Measurements from ENCODE around the gene TBC1D13. TPM values are rescaled to one million over a fixed set of nuclear protein-coding genes. Genes with fewer than 3 reads are reported as not detected.

Gene TBC1D13
- total and polyA plus RNA-seq, 2 of the 4 experiments (the other 2 are of a cell fraction): 9.1 to 26.4 TPM

- H3K9ac ChIP-seq (ENCODE audit: low read depth, low read length): no peak overlapping the region
- H3K4me2 ChIP-seq (ENCODE audit: low read depth, low read length): no peak overlapping the region
- no peak overlapping the region for H3K27ac ChIP-seq (ENCODE audit: insufficient read depth, low read length)
- H2BK5ac ChIP-seq (ENCODE audit: low read depth, low read length, poor library complexity, severe bottlenecking): no peak overlapping the region
- H3K18ac ChIP-seq (ENCODE audit: low read depth, low read length): no peak overlapping the region
- DNase-seq (no peak), ATAC-seq (ENCODE audit: low read depth) (no peak)
- no peak overlapping the region for H3K23ac ChIP-seq (ENCODE audit: low read depth, low read length)
- intact Hi-C loops (cut with micrococcal nuclease) (no loop called here), dilution Hi-C loops (cut with HindIII; ENCODE audit: low sequenced_read_pairs, unreplicated experiment) (no loop called here), in situ Hi-C loops (cut with MboI; ENCODE audit: low sequenced_read_pairs) (no loop called here)
- no peaks in the 10 kb centered on the region for H3K27me3 ChIP-seq (ENCODE audit: control insufficient read depth, insufficient read depth, low read length)
- no peak overlapping the region for H4K91ac ChIP-seq (ENCODE audit: insufficient read depth, low read depth, low read length)
- no peak overlapping the region for H2AFZ ChIP-seq (replicated peaks; ENCODE audit: low read length, poor library complexity)
- H3K4me1 ChIP-seq (ENCODE audit: control insufficient read depth, insufficient read depth, low read length): peaks cover 4% of the 10 kb centered on the region; the same call in 1 of the 2 replicates
- H2BK15ac ChIP-seq (ENCODE audit: low read depth, low read length): no peak overlapping the region
- H4K8ac ChIP-seq (ENCODE audit: low read depth in 2 of 2, low read length in 2 of 2): no peak overlapping the region
- no peak overlapping the region for H2AK5ac ChIP-seq (ENCODE audit: low read depth, low read length)
- no peak overlapping the region for H3K56ac ChIP-seq (ENCODE audit: extremely low read depth, insufficient read depth, low read length)
- H4K20me1 ChIP-seq (ENCODE audit: insufficient read depth, low read length): peaks cover 14% of the 10 kb centered on the region
- CTCF ChIA-PET: no interaction called here
- H2BK20ac ChIP-seq (ENCODE audit: low read depth, low read length): no peak overlapping the region
- H3K14ac ChIP-seq (replicated peaks; ENCODE audit: low read depth, low read length): no peak overlapping the region
- POLR2A ChIA-PET (ENCODE audit: unreplicated experiment): no interaction called here
- H4K5ac ChIP-seq (ENCODE audit: low read depth, low read length): no peak overlapping the region
- H3K9me3 ChIP-seq (ENCODE audit: control insufficient read depth, insufficient read depth, low read length): no peaks in the 10 kb centered on the region
- H3K9me1 ChIP-seq (ENCODE audit: insufficient read depth, low read length): peaks cover 9% of the 10 kb centered on the region; the same call in 1 of the 2 replicates
- WGBS, 2 experiments (ENCODE audit: extremely low coverage in 2 of 2, insufficient read length in 1 of 2): 86% methylated on average over 10 of the region's 16 CpGs; no CpG with 5 or more reads in 1 of the 2 experiments
- H2BK120ac ChIP-seq (ENCODE audit: low read depth, low read length): no peak overlapping the region
- no peak overlapping the region for H2AK9ac ChIP-seq (replicated peaks; ENCODE audit: low read depth, low read length, poor library complexity)
- peaks cover 4 to 23% of the 10 kb centered on the region in 2 experiments; a peak in 3 of 4 replicates for H3K79me1 ChIP-seq (ENCODE audit: low read depth in 1 of 2, low read length in 2 of 2)
- H3K4ac ChIP-seq (ENCODE audit: low read depth, low read length): no peak overlapping the region
- no TSS peak for BruUV-seq (replicated peaks)
- H3K4me3 ChIP-seq (ENCODE audit: insufficient read depth, low read depth, low read length): no peak overlapping the region
- peaks cover 43% of the 10 kb centered on the region for H3K36me3 ChIP-seq (ENCODE audit: control insufficient read depth, insufficient read depth, low read length)
- TF ChIP-seq CEBPB (IDR thresholded peaks at IDR 0.05; ENCODE audit: low read depth, low read length): no peak
- no peak for TF ChIP-seq SMC3 (IDR thresholded peaks at IDR 0.05; ENCODE audit: low read depth, low read length)
- no peak for TF ChIP-seq RFX5 (IDR thresholded peaks at IDR 0.05; ENCODE audit: low read depth, low read length)
- TF ChIP-seq BHLHE40 (IDR thresholded peaks at IDR 0.05; ENCODE audit: low read depth, low read length): no peak
- TF ChIP-seq FOS (IDR thresholded peaks at IDR 0.05; ENCODE audit: low read depth, low read length): no peak
- no peak for TF ChIP-seq USF2 (IDR thresholded peaks at IDR 0.05; ENCODE audit: low read depth, low read length)
- TF ChIP-seq RCOR1 (IDR thresholded peaks at IDR 0.05; ENCODE audit: insufficient replicate concordance, low read length): no peak
- TF ChIP-seq CTCF (conservative IDR thresholded peaks at IDR 0.05; ENCODE audit: low read depth, low read length): no peak
- TF ChIP-seq NFE2L2 (IDR thresholded peaks at IDR 0.05; ENCODE audit: low read depth, low read length): no peak
- TF ChIP-seq POLR2A (IDR thresholded peaks at IDR 0.05; ENCODE audit: low read depth, low read length): no peak
- no peak for TF ChIP-seq ELK1 (IDR thresholded peaks at IDR 0.05; ENCODE audit: borderline replicate concordance, low read depth, low read length)
- TF ChIP-seq MAZ (IDR thresholded peaks at IDR 0.05; ENCODE audit: borderline replicate concordance, low read depth, low read length): no peak
- TF ChIP-seq MAFK (IDR thresholded peaks at IDR 0.05; ENCODE audit: low read depth, low read length): no peak
- no peak for TF ChIP-seq MXI1 (IDR thresholded peaks at IDR 0.05; ENCODE audit: borderline replicate concordance, low read depth, low read length)
- TF ChIP-seq RAD21 (IDR thresholded peaks at IDR 0.05; ENCODE audit: low read length): no peak
Measured at GRCh38 chr9:128821584-128822406, 34.7 kb downstream of the TBC1D13 start.

Data from IMR-90 (cell line).